BE2C (cell line): Measurements from ENCODE around the gene PRTFDC1.

ENCODE experiments used
- DNase-seq: peaks from one replicate; pipeline ENCODE4 v3.0.0-alpha.2; 2020
- H3K27me3 ChIP-seq: fragments of 250-450 bp; sonication (Bioruptor Pico); 2 replicates; pipeline ENCODE4 v1.5.1; 2020; ENCODE audit warnings: mild to moderate bottlenecking
- H3K36me3 ChIP-seq: fragments of 250-450 bp; sonication (Bioruptor Pico); 2 replicates; pipeline ENCODE4 v1.5.1; 2020; ENCODE audit warnings: mild to moderate bottlenecking
- H3K4me1 ChIP-seq: fragments of 250-450 bp; sonication (Bioruptor Pico); 2 replicates; pipeline ENCODE4 v1.5.1; 2020
- H3K4me3 ChIP-seq: 2 replicates; pipeline ENCODE4 v1.5.1; 2011; ENCODE audit warnings: low read depth, low read length
- H3K9me3 ChIP-seq: fragments of 250-450 bp; sonication (Bioruptor Pico); 2 replicates; pipeline ENCODE4 v1.5.1; 2020
- CTCF ChIP-seq: IDR thresholded peaks from 2 replicates; pipeline ENCODE4 v1.5.1; 2012; ENCODE audit warnings: mild to moderate bottlenecking, low read depth, low read length

PRTFDC1 gene

DNA sequence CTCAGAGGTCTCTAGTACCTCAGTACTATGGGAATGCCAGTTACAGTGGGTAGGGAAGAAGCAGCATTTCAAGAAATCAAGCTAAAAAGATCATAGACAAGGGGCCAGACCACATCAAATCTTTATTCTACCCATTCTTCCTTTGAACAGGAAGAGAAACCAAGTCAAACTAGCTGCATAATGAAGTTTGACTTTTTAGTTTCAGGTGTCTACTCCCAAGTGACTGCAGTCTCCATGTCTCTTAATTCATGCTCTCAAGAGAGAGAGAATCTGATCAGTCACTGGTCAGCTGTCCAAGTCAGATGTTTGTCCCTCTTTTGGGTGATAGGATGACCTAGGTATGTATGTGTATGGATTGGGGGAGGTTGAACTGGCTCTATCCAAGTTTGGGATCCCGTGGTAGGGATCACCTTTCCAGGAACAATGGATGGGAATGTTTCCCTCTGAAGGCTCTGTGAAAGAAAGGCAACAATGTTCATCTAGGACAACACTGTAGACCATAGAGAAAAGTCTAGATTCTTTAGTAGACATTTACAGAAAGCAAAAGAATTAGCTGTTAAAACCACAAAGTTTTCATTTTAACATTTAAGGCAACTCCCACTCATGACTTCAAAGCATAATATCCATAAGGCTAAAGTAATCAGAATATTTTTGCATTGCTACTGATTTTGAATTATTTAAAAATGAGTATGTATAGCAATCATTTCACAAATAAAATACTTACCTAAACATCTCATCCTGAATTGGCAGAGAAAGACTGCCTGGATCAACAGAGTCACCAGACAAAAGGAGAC, 30.1 kb upstream of the PRTFDC1 start:
- no peaks in the 10 kb centered on the region for H3K9me3 ChIP-seq
- no peak for TF ChIP-seq CTCF
- no peaks in the 10 kb centered on the region for H3K27me3 ChIP-seq
- no peak overlapping the region for H3K4me3 ChIP-seq
- H3K36me3 ChIP-seq, result no peaks in the 10 kb centered on the region
- no peaks in the 10 kb centered on the region for H3K4me1 ChIP-seq
- no peak for DNase-seq

DNA sequence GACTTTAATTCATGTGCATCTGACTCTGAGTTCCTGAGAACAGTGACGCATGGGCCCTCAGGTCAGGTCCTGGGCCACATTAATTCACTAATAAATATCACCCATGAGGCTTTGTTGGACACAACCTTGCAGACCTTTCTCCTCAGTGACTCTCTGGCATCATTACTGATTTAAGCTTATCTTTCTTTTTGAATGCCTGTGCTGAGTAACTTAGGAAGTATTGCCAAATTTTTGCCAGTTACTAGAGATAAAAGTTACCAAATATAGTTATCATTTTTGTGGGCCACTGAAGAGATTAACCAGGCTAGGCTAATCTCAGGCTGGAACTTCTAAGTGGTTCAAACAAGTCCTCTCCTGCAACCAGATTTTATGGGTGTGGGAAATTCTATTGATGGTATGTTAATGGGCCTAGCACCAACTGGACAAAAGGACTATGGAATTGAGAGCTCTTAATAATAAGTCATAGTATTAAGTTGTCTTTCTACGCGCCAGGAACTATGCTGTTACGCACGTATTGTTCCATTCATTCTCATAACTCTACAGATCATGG, 28.8 kb upstream of the PRTFDC1 start:
- Histone ChIP-seq H3K4me3 (no peak overlapping the region), H3K36me3 (no peaks in the 10 kb centered on the region), H3K4me1 (no peaks in the 10 kb centered on the region), H3K27me3 (no peaks in the 10 kb centered on the region), H3K9me3 (no peaks in the 10 kb centered on the region)
- DNase-seq, result no peak
- TF ChIP-seq CTCF, result no peak

GRCh38 chr10:24979685-24980084, 27.3 kb upstream of the PRTFDC1 start:
- Histone ChIP-seq H3K4me3 (no peak overlapping the region), H3K27me3 (no peaks in the 10 kb centered on the region), H3K36me3 (no peaks in the 10 kb centered on the region), H3K4me1 (no peaks in the 10 kb centered on the region), H3K9me3 (no peaks in the 10 kb centered on the region)
- no peak for DNase-seq
- no peak for TF ChIP-seq CTCF

- H3K27me3 ChIP-seq, result no peaks in the 10 kb centered on the region
- no peaks in the 10 kb centered on the region for H3K36me3 ChIP-seq
- H3K4me3 ChIP-seq, result no peak overlapping the region
- no peak for TF ChIP-seq CTCF
- no peaks in the 10 kb centered on the region for H3K4me1 ChIP-seq
- no peak for DNase-seq
- H3K9me3 ChIP-seq, result no peaks in the 10 kb centered on the region
These were observed 22.6 kb upstream of the PRTFDC1 start for GRCh38 chr10:24974976-24975375.

DNA sequence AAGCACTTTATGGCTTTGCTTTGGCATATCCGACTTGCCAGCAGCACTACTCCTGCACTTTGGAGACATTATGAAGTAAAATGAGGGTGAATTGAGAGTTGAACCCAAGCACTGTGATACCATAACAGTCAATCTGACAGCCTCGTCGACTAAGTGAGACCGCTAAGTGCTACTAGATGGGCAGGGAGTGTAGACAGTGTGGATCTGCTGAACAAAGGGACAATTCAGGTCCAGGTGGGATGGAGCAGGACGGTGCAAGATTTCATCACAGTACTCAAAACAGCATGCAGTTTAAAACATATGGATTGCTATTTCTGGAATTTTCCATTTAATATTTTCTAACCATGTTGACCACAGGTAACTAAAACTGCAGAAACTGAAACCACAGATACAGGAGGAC, 20.8 kb upstream of the PRTFDC1 start:
- Histone ChIP-seq H3K36me3 (no peaks in the 10 kb centered on the region), H3K4me1 (no peaks in the 10 kb centered on the region), H3K4me3 (no peak overlapping the region), H3K9me3 (no peaks in the 10 kb centered on the region), H3K27me3 (no peaks in the 10 kb centered on the region)
- no peak for DNase-seq
- no peak for TF ChIP-seq CTCF

DNA sequence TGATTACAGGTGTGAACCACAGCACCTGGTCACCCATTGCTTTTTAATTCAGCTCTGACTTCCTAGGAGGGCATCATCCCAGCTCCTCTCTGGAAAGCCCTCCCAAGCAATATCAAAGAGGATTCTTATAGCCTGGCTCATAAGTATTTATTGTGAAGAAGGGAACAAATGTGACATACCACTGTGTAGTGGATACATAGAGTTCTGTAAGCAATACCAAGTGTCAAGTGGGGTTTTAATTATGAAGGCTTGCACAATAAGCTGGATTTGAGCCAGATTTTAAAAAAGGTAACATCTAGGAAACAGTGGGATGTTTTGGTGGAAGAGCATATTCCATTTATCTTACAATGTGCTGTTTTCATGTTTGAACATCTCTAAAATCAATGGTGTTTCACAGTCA, 19.0 kb upstream of the PRTFDC1 start:
- H3K27me3 ChIP-seq, result no peaks in the 10 kb centered on the region
- no peak overlapping the region for H3K4me3 ChIP-seq
- H3K36me3 ChIP-seq, result no peaks in the 10 kb centered on the region
- DNase-seq, result no peak
- no peaks in the 10 kb centered on the region for H3K4me1 ChIP-seq
- no peaks in the 10 kb centered on the region for H3K9me3 ChIP-seq
- no peak for TF ChIP-seq CTCF
